GM12878 (cell line): ENCODE measurements around the gene NAXE.

Experiments used
- POLR2A ChIP-seq: IDR thresholded peaks from 2 replicates; pipeline ENCODE4 v1.6.1; 2011; ENCODE audit warnings: low read depth, mild to moderate bottlenecking, low read length
- SP1 ChIP-seq: IDR thresholded peaks from one replicate; pipeline ENCODE4 v1.6.1; 2011; ENCODE audit warnings: low read depth, low read length
- SUZ12 ChIP-seq: fragments of 200-600 bp; sonication (generic); IDR thresholded peaks from one replicate; pipeline ENCODE4 v1.6.1; 2018; ENCODE audit warnings: antibody characterized with exemption, mild to moderate bottlenecking; ENCODE audit not compliant: unreplicated experiment
- YY1 ChIP-seq: IDR thresholded peaks from 2 replicates; pipeline ENCODE4 v1.6.1; 2011; ENCODE audit warnings: low read depth, mild to moderate bottlenecking, low read length
- TF ChIP-seq, protein P1 (sequence below), 3 experiments: IDR thresholded peaks in 2 of 3; conservative IDR thresholded peaks in 1 of 3; 2 replicates each; pipeline ENCODE4 v1.5.1; 2011; ENCODE audit warnings: low read depth in 3 of 3, low read length in 3 of 3, mild to moderate bottlenecking in 3 of 3, control low read depth in 2 of 3, moderate library complexity in 2 of 3, inconsistent platforms in 1 of 3, mixed read lengths in 1 of 3; ENCODE audit not compliant: control insufficient read depth in 2 of 3, insufficient read depth in 1 of 3; ENCODE audit errors: extremely low read depth in 1 of 3

DNA sequence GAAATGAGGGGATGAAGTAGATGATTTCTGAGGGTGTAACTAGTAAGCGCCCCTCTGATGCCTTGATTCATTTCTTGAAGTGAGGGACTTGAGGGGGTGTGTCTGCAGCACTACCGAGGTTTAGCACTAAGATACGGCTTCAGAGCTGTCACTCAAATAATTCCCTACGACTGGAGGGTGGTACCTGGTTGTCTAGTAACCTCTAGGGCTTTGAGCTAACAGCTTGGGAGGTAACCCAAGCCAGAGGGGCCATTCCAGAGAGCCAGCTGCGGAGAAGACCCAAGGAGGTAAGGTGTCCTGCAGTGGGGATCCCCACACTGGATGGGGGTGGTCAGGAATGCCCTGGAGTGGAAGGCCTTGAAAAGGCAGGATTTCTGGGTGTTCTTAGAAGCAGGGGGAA, 12.1 kb upstream of the NAXE start, which contains the start of gene TTC24:
- TF ChIP-seq SUZ12 (no peak), POLR2A (no peak), YY1 (no peak), SP1 (no peak)
- TF ChIP-seq, protein P1, sequence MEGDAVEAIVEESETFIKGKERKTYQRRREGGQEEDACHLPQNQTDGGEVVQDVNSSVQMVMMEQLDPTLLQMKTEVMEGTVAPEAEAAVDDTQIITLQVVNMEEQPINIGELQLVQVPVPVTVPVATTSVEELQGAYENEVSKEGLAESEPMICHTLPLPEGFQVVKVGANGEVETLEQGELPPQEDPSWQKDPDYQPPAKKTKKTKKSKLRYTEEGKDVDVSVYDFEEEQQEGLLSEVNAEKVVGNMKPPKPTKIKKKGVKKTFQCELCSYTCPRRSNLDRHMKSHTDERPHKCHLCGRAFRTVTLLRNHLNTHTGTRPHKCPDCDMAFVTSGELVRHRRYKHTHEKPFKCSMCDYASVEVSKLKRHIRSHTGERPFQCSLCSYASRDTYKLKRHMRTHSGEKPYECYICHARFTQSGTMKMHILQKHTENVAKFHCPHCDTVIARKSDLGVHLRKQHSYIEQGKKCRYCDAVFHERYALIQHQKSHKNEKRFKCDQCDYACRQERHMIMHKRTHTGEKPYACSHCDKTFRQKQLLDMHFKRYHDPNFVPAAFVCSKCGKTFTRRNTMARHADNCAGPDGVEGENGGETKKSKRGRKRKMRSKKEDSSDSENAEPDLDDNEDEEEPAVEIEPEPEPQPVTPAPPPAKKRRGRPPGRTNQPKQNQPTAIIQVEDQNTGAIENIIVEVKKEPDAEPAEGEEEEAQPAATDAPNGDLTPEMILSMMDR (IDR thresholded peaks at IDR 0.05 in 2 of 3, conservative IDR thresholded peaks at IDR 0.05 in 1 of 3; ENCODE audit: control insufficient read depth in 2 of 3, extremely low read depth in 1 of 3, insufficient read depth in 1 of 3, low read depth in 3 of 3, low read length in 3 of 3): no peak
